GM12801 (cell line): ENCODE data around the gene SLC50A1.

Experiments
- CTCF ChIP-seq: IDR thresholded peaks from one replicate; pipeline ENCODE4 v1.5.1; 2011; ENCODE audit warnings: control low read depth; ENCODE audit not compliant: insufficient read length; ENCODE audit errors: extremely low read depth

Gene SLC50A1

DNA sequence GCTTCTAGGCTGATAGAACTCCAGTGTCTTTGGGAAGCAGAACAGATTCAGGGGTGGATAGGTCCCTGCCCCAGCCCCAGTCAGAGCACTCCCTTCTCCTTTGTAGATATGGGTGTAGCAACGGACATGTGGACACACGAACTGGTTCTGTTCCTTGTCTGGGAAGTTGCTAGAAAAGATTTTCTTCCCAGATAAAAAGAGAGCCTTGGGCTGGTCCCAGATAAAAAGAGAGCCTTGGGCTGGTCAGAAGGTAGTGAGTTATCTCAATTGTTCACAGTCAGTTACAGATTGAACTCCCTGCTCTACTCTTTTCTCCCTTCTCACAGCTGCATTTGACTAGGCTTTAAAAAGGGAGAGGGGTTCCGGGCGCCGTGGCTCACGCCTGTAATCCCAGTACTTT lies 15.4 kb upstream of the SLC50A1 start:
- no peak for TF ChIP-seq CTCF

GRCh38 chr1:155121249-155121648 lies 14.4 kb upstream of the SLC50A1 start:
- TF ChIP-seq CTCF = no peak

- TF ChIP-seq CTCF = no peak
Observed at GRCh38 chr1:155122308-155122707, 13.3 kb upstream of the SLC50A1 start.

GRCh38 chr1:155123801-155124200 lies 11.9 kb upstream of the SLC50A1 start:
- no peak for TF ChIP-seq CTCF

DNA sequence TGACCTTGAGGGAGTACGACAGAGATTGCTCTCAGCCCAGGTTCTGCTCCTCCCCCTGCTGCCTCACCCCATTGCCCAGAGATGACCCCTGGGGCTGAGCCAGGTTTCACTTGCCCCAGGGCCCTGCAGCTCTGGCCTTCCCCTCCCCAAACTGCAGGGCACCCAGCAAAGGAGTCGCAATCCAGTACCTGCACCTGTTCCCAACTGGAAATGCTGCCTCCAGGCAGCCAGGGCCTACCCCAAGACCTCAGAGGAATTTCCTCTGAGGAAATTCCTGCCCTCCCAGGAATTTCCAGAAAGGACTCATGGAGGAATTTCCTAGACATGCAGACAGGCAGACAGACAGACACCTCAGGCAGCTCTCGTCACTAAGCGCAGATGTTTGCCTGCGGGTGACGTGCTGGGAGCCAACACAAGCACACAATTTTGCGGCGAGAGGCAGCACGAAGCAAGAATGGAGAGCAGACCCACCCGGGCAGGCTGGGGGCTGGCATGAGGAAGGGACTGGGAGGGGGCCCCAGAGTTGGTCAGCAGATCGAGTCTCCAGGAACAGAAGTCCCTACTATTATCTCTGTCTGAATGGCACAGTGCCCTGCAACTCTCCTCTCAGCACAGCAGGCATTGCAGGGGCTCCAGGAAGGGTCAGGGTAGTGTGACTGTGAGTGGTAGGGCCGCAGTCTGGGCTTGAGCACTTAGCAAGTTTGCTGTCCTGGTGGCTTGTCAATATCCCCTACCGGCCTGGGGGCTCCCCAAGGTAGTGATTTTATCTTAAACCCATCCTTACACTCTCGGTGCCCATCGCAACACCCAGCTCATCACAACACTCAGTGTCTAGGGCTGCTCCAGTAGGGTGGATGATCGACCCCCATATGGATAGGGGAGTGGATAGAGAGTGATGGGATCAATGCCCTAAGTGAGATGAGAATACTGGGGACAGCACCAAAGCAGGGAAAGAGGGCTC lies 10.9 kb upstream of the SLC50A1 start:
- TF ChIP-seq CTCF = no peak

DNA sequence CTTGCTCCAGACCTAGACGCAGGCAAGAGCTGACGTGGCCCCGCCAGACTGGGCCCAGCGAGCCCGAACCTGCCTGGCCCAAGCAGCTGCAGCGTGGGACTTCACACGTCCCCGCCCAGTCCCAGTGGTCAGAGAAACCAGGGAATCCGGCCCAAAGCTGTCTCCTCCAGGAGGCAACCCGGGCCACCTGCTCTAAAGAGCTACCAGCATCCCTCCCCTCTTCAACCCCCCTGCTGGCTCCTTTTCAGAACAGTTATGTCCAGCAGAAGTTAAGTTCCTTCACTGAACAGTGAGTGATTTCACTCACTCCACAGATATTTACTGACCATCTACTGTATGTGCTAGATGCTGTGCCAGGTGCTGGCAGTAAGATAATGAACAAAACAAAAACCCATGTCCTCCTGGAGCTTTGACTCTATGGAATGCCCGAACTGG lies 10.1 kb upstream of the SLC50A1 start:
- TF ChIP-seq CTCF = no peak

GRCh38 chr1:155125946-155126555 lies 9.6 kb upstream of the SLC50A1 start:
- no peak for TF ChIP-seq CTCF
